MM.1S (cell line): Measurements from ENCODE around the gene ACSL5.

Source experiments
- DNase-seq: peaks from one replicate; pipeline ENCODE4 v3.0.0-alpha.2; 2015
- H2AFZ ChIP-seq: fragments of 300-600 bp; sonication (generic); 2 replicates; pipeline ENCODE4 v1.6.0; 2016; ENCODE audit warnings: antibody characterized with exemption, low read length
- H3F3A ChIP-seq: fragments of 300-600 bp; sonication (generic); 2 replicates; pipeline ENCODE4 v1.6.1; 2016; ENCODE audit warnings: mild to moderate bottlenecking, antibody characterized with exemption, low read length, moderate library complexity, mixed read lengths; ENCODE audit not compliant: insufficient read depth
- H3K27ac ChIP-seq: fragments of 300-600 bp; sonication (generic); 2 replicates; pipeline ENCODE4 v1.5.1; 2016; ENCODE audit warnings: mild to moderate bottlenecking, low read length
- H3K27me3 ChIP-seq: fragments of 300-600 bp; sonication (generic); replicated peaks from 2 replicates; pipeline ENCODE4 v1.6.0; 2016; ENCODE audit warnings: low read length; ENCODE audit not compliant: insufficient read depth
- H3K36me3 ChIP-seq: fragments of 300-600 bp; sonication (generic); replicated peaks from 2 replicates; pipeline ENCODE4 v1.6.1; 2016; ENCODE audit warnings: mild to moderate bottlenecking, low read length, mixed read lengths; ENCODE audit not compliant: insufficient read depth
- H3K4me1 ChIP-seq: fragments of 300-600 bp; sonication (generic); 2 replicates; pipeline ENCODE4 v1.6.1; 2016; ENCODE audit warnings: low read length, mixed read lengths
- H3K4me2 ChIP-seq: fragments of 300-600 bp; sonication (generic); 2 replicates; pipeline ENCODE4 v1.6.0; 2016; ENCODE audit warnings: low read depth, low read length
- H3K4me3 ChIP-seq: fragments of 300-600 bp; sonication (generic); 2 replicates; pipeline ENCODE4 v1.5.1; 2016; ENCODE audit warnings: low read length, mixed read lengths
- H3K79me2 ChIP-seq: fragments of 300-600 bp; sonication (generic); 2 replicates; pipeline ENCODE4 v1.6.1; 2016; ENCODE audit warnings: mixed run types, low read length, mixed read lengths
- H3K9ac ChIP-seq: fragments of 300-600 bp; sonication (generic); 2 replicates; pipeline ENCODE4 v1.6.1; 2016; ENCODE audit warnings: low read length, mixed read lengths
- H3K9me2 ChIP-seq: fragments of 300-600 bp; sonication (generic); replicated peaks from 2 replicates; pipeline ENCODE4 v1.6.1; 2016; ENCODE audit warnings: mild to moderate bottlenecking, low read length, mixed read lengths; ENCODE audit not compliant: insufficient read depth
- H3K9me3 ChIP-seq: fragments of 300-600 bp; sonication (generic); replicated peaks from 2 replicates; pipeline ENCODE4 v1.6.1; 2016; ENCODE audit warnings: mild to moderate bottlenecking, low read length, mixed read lengths; ENCODE audit not compliant: insufficient read depth
- H4K20me1 ChIP-seq: fragments of 300-600 bp; sonication (generic); 2 replicates; pipeline ENCODE4 v1.6.1; 2016; ENCODE audit warnings: mild to moderate bottlenecking, low read length, moderate library complexity, mixed read lengths; ENCODE audit not compliant: insufficient read depth
- CTCF ChIP-seq: fragments of 300-600 bp; sonication (generic); IDR thresholded peaks from 2 replicates; pipeline ENCODE4 v1.5.1; 2016; ENCODE audit warnings: antibody characterized with exemption, low read length, mixed read lengths
- EZH2 ChIP-seq: fragments of 300-600 bp; sonication (generic); optimal IDR thresholded peaks from 2 replicates; pipeline ENCODE3; 2017; ENCODE audit warnings: low read depth, mild to moderate bottlenecking, antibody characterized with exemption, low read length, mixed read lengths
- EZH2phosphoT487 ChIP-seq: fragments of 300-600 bp; sonication (generic); IDR thresholded peaks from 2 replicates; pipeline ENCODE4 v1.6.1; 2018; ENCODE audit warnings: antibody characterized with exemption, low read length

The ACSL5 gene

GRCh38 chr10:112465299-112465883, 91.5 kb downstream of the ACSL5 start:
- no peaks in the 10 kb centered on the region for H3K27me3 ChIP-seq
- H3K9ac ChIP-seq = no peak overlapping the region
- no peaks in the 10 kb centered on the region for H3K36me3 ChIP-seq
- no peaks in the 10 kb centered on the region for H3K9me2 ChIP-seq
- H3F3A ChIP-seq = peaks cover 5% of the 10 kb centered on the region
- peaks cover 11% of the 10 kb centered on the region for H4K20me1 ChIP-seq
- no peak overlapping the region for H2AFZ ChIP-seq
- H3K27ac ChIP-seq = no peak overlapping the region
- DNase-seq = peak; percentile 66
- H3K4me3 ChIP-seq = no peak overlapping the region
- peak overlapping the region; percentile 21; the same call in 1 of the 2 replicates for H3K4me2 ChIP-seq
- TF ChIP-seq EZH2phosphoT487 = peak; percentile 80; the same call in 1 of the 2 replicates
- no peak for TF ChIP-seq EZH2
- no peak for TF ChIP-seq CTCF
- H3K9me3 ChIP-seq = no peaks in the 10 kb centered on the region
- no peaks in the 10 kb centered on the region; the same call in 1 of the 2 replicates for H3K79me2 ChIP-seq
- peaks cover 9% of the 10 kb centered on the region; the same call in 1 of the 2 replicates for H3K4me1 ChIP-seq

- Histone ChIP-seq H3K9me3 (no peaks in the 10 kb centered on the region), H3K79me2 (no peaks in the 10 kb centered on the region; the same call in 1 of the 2 replicates), H3K36me3 (no peaks in the 10 kb centered on the region), H3K9ac (no peak overlapping the region), H3K4me2 (no peak overlapping the region), H3K4me3 (no peak overlapping the region), H3F3A (peaks cover 5% of the 10 kb centered on the region), H4K20me1 (peaks cover 11% of the 10 kb centered on the region), H2AFZ (no peak overlapping the region), H3K9me2 (no peaks in the 10 kb centered on the region), H3K4me1 (peaks cover 9% of the 10 kb centered on the region; the same call in 1 of the 2 replicates), H3K27me3 (no peaks in the 10 kb centered on the region), H3K27ac (no peak overlapping the region)
- TF ChIP-seq EZH2phosphoT487 (no peak), EZH2 (no peak), CTCF (no peak)
- no peak for DNase-seq
Observed at GRCh38 chr10:112466802-112467201, 92.9 kb downstream of the ACSL5 start.

GRCh38 chr10:112467541-112468075, 93.7 kb downstream of the ACSL5 start:
- Histone ChIP-seq H3K4me1 (peaks cover 9% of the 10 kb centered on the region; the same call in 1 of the 2 replicates), H3K4me3 (no peak overlapping the region), H3K9ac (no peak overlapping the region), H3K9me2 (no peaks in the 10 kb centered on the region), H3K27me3 (no peaks in the 10 kb centered on the region), H3F3A (peaks cover 5% of the 10 kb centered on the region), H4K20me1 (peaks cover 17% of the 10 kb centered on the region), H3K27ac (no peak overlapping the region), H2AFZ (no peak overlapping the region), H3K36me3 (no peaks in the 10 kb centered on the region), H3K4me2 (no peak overlapping the region), H3K9me3 (no peaks in the 10 kb centered on the region), H3K79me2 (peaks cover 7% of the 10 kb centered on the region; the same call in 1 of the 2 replicates)
- DNase-seq = no peak
- no peak for TF ChIP-seq CTCF
- TF ChIP-seq EZH2 = no peak
- TF ChIP-seq EZH2phosphoT487 = no peak
